Measurements from ENCODE around the gene MTM1. TPM values are rescaled to one million over a fixed set of nuclear protein-coding genes. Genes with fewer than 3 reads are reported as not detected.

Gene MTM1
- total RNA-seq, 1 experiment from 2014 or later, result 15.8 TPM

DNA sequence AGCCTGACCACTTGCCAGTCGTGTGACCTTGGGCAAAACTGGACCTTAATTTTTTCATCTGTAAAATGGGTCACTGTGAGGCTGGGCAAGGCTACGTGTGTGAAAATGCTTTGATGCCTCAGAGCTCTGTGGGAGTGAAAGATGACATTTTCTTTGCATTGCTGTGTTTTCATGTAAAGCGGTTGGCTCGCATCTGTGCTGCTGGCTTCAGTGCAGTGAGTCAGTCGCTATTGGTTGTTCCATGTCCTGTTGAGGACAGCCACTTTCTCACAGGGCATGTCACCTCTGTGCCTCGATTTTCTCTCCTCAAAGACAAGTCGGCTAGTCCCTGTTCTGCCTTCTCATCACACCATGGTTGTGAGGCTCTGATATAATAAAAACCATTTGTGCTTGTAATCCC is 129.2 kb downstream of the MTM1 start:
- Histone ChIP-seq H3K4me1 (ENCODE audit: low read length) (peaks cover 49% of the 10 kb centered on the region), H3K4me3 (ENCODE audit: low read length) (no peak overlapping the region), H3K9ac (ENCODE audit: low read length) (no peak overlapping the region), H4K20me1 (ENCODE audit: insufficient read depth, low read depth, low read length) (peaks cover 6% of the 10 kb centered on the region; the same call in 1 of the 2 replicates), H3K36me3 (ENCODE audit: insufficient read depth, low read length) (peaks cover 9% of the 10 kb centered on the region; the same call in 1 of the 2 replicates), H3K79me2 (ENCODE audit: low read length) (peaks cover 72% of the 10 kb centered on the region), H3K27me3 (ENCODE audit: low read length) (no peaks in the 10 kb centered on the region), H2AFZ (ENCODE audit: low read length) (no peak overlapping the region), H3K4me2 (ENCODE audit: low read depth, low read length, poor library complexity, severe bottlenecking) (no peak overlapping the region), H3K9me2 (replicated peaks; ENCODE audit: insufficient read depth, low read length) (no peaks in the 10 kb centered on the region), H3K9me3 (ENCODE audit: low read length) (no peaks in the 10 kb centered on the region), H3K27ac (ENCODE audit: low read length) (peak overlapping the region; percentile 94)
- DNase-seq, result no peak

DNA sequence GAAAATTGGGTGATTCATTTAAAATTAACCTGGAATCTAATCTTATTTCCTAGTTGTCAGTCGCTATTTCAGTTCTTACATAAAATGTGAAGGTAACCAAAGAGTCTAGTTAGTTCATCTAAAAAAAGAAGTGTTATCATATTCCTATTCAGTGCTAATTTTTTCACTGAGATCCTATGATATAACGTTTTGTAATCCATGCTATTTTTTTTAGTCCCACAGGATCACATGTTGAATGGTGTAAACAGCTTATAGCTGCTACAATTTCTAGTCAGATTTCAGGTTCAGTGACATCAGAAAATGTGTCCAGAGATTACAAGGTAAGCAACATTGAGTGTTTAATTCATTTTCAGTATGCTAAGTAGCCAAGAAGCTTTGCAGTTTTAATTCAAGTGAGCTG is 130.6 kb downstream of the MTM1 start:
- H3K4me1 ChIP-seq (ENCODE audit: low read length), result peaks cover 56% of the 10 kb centered on the region
- peaks cover 9% of the 10 kb centered on the region; the same call in 1 of the 2 replicates for H3K36me3 ChIP-seq (ENCODE audit: insufficient read depth, low read length)
- no peak overlapping the region for H2AFZ ChIP-seq (ENCODE audit: low read length)
- no peaks in the 10 kb centered on the region for H3K9me2 ChIP-seq (replicated peaks; ENCODE audit: insufficient read depth, low read length)
- H3K27ac ChIP-seq (ENCODE audit: low read length), result no peak overlapping the region; the same call in 1 of the 2 replicates
- H3K9ac ChIP-seq (ENCODE audit: low read length), result no peak overlapping the region
- no peaks in the 10 kb centered on the region for H3K9me3 ChIP-seq (ENCODE audit: low read length)
- DNase-seq, result no peak
- H3K79me2 ChIP-seq (ENCODE audit: low read length), result peaks cover 78% of the 10 kb centered on the region
- no peak overlapping the region for H3K4me2 ChIP-seq (ENCODE audit: low read depth, low read length, poor library complexity, severe bottlenecking)
- no peaks in the 10 kb centered on the region for H3K27me3 ChIP-seq (ENCODE audit: low read length)
- no peak overlapping the region for H3K4me3 ChIP-seq (ENCODE audit: low read length)
- H4K20me1 ChIP-seq (ENCODE audit: insufficient read depth, low read depth, low read length), result peaks cover 6% of the 10 kb centered on the region; the same call in 1 of the 2 replicates

DNA sequence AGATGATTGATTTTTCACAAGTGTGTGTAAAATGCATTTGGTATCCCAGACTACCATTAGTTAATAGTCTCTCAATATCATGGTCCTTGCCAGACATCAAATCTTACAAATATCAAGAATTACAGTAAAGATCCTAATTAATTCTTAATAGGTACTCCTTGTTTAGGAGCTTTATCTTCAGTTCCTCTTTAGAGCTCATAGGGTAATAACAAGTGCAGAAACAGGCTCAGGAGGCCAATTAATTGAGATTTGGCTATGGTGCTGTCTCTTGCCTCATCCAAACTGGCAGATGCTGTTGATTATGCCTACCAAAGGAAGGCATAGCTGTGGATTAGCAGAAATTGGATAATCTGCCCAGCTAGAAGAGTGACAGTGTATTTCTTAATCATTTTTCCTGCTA is 131.7 kb downstream of the MTM1 start:
- Histone ChIP-seq H3K36me3 (ENCODE audit: insufficient read depth, low read length) (peaks cover 11% of the 10 kb centered on the region; the same call in 1 of the 2 replicates), H4K20me1 (ENCODE audit: insufficient read depth, low read depth, low read length) (peaks cover 6% of the 10 kb centered on the region; the same call in 1 of the 2 replicates), H3K9me2 (replicated peaks; ENCODE audit: insufficient read depth, low read length) (no peaks in the 10 kb centered on the region), H2AFZ (ENCODE audit: low read length) (no peak overlapping the region), H3K4me3 (ENCODE audit: low read length) (no peak overlapping the region), H3K79me2 (ENCODE audit: low read length) (peaks cover 69% of the 10 kb centered on the region), H3K9ac (ENCODE audit: low read length) (no peak overlapping the region), H3K4me2 (ENCODE audit: low read depth, low read length, poor library complexity, severe bottlenecking) (no peak overlapping the region), H3K27ac (ENCODE audit: low read length) (peak overlapping the region; percentile 17; the same call in 1 of the 2 replicates), H3K27me3 (ENCODE audit: low read length) (no peaks in the 10 kb centered on the region), H3K4me1 (ENCODE audit: low read length) (peaks cover 47% of the 10 kb centered on the region), H3K9me3 (ENCODE audit: low read length) (no peaks in the 10 kb centered on the region)
- DNase-seq, result no peak

DNA sequence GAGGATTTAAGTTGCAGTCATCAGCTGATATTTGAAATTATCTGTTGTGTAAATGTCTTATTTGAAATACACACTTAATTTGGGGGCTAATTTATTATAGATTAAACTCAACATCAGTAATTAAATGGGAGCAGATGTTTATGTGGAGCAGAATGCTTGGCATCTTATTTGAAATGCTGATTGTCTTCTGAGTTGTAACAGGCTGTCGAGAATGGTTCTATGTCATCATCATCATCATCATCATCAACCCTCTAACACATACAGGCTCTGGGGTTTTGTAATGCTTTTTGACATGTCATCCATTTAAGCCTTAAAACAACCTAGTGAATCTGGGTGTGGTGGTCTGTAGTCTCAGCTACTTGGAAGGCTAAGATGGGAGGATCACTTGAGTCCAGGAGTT is 133.0 kb downstream of the MTM1 start:
- H3K4me2 ChIP-seq (ENCODE audit: low read depth, low read length, poor library complexity, severe bottlenecking), result no peak overlapping the region
- H3K36me3 ChIP-seq (ENCODE audit: insufficient read depth, low read length), result peaks cover 18% of the 10 kb centered on the region; the same call in 1 of the 2 replicates
- no peaks in the 10 kb centered on the region for H4K20me1 ChIP-seq (ENCODE audit: insufficient read depth, low read depth, low read length)
- no peaks in the 10 kb centered on the region for H3K9me3 ChIP-seq (ENCODE audit: low read length)
- H3K27ac ChIP-seq (ENCODE audit: low read length), result no peak overlapping the region
- H2AFZ ChIP-seq (ENCODE audit: low read length), result no peak overlapping the region
- peaks cover 69% of the 10 kb centered on the region for H3K79me2 ChIP-seq (ENCODE audit: low read length)
- no peak overlapping the region for H3K4me3 ChIP-seq (ENCODE audit: low read length)
- no peak for DNase-seq
- no peaks in the 10 kb centered on the region for H3K27me3 ChIP-seq (ENCODE audit: low read length)
- no peak overlapping the region for H3K9ac ChIP-seq (ENCODE audit: low read length)
- H3K9me2 ChIP-seq (replicated peaks; ENCODE audit: insufficient read depth, low read length), result no peaks in the 10 kb centered on the region
- H3K4me1 ChIP-seq (ENCODE audit: low read length), result peaks cover 34% of the 10 kb centered on the region

DNA sequence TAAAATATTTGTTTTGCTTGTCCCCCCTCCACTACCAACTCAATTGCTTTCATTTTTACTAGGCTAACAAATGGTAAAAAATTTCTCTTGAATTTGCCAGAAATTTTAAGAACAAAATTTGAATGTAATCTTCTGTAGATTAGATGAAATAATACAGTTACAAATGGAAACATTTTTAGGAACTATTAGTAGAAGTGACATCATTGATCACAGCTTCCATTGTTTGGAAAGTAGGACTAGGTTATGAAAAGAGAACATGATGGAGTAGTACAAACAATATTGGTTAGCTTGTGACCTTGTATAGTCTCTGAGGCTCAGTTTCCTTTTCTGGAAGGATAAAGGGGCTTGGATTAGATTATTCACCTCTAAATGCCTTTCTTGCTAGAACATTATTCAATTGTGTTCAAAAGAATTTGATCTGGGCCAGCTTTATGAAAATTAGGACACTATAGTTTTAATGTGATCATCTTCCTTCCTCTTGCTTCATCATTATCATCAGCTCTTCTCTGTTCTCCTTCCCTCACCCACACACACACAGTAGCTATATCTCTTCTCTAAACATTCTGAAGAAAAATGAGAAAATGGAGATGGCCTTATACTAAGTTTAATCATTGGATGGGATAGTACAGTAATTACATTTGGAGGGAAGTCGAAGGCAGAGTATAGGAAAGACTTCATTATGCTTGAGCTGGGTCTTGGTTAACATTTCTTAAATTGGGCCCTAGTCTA is 134.7 kb downstream of the MTM1 start:
- H3K79me2 ChIP-seq (ENCODE audit: low read length), result peaks cover 62% of the 10 kb centered on the region
- H3K4me2 ChIP-seq (ENCODE audit: low read depth, low read length, poor library complexity, severe bottlenecking), result no peak overlapping the region
- peaks cover 19% of the 10 kb centered on the region; the same call in 1 of the 2 replicates for H3K36me3 ChIP-seq (ENCODE audit: insufficient read depth, low read length)
- H3K9me3 ChIP-seq (ENCODE audit: low read length), result no peaks in the 10 kb centered on the region
- peaks cover 25% of the 10 kb centered on the region for H3K4me1 ChIP-seq (ENCODE audit: low read length)
- H2AFZ ChIP-seq (ENCODE audit: low read length), result no peak overlapping the region
- peak overlapping the region; percentile 18 for H3K27ac ChIP-seq (ENCODE audit: low read length)
- no peaks in the 10 kb centered on the region for H3K27me3 ChIP-seq (ENCODE audit: low read length)
- no peak overlapping the region for H3K4me3 ChIP-seq (ENCODE audit: low read length)
- DNase-seq, result no peak
- no peaks in the 10 kb centered on the region for H4K20me1 ChIP-seq (ENCODE audit: insufficient read depth, low read depth, low read length)
- H3K9ac ChIP-seq (ENCODE audit: low read length), result no peak overlapping the region
- H3K9me2 ChIP-seq (replicated peaks; ENCODE audit: insufficient read depth, low read length), result no peaks in the 10 kb centered on the region

DNA sequence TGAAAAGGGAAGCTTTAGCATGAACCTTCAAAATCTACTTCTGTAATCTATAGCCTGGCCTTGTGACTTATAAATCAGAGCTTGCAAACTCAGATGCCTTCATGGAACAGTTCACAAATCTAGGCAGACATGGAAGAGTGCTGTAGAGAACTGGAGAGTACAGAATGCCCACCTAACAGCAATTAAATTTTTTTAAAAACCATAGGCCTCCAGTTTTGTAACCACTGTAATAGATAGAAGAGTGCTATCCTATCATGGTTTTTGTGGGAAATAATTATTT is 135.2 kb downstream of the MTM1 start:
- H3K4me2 ChIP-seq (ENCODE audit: low read depth, low read length, poor library complexity, severe bottlenecking), result no peak overlapping the region
- H3K9ac ChIP-seq (ENCODE audit: low read length), result no peak overlapping the region
- peaks cover 25% of the 10 kb centered on the region for H3K4me1 ChIP-seq (ENCODE audit: low read length)
- H2AFZ ChIP-seq (ENCODE audit: low read length), result no peak overlapping the region
- H3K27ac ChIP-seq (ENCODE audit: low read length), result peak overlapping the region; percentile 18; the same call in 1 of the 2 replicates
- peaks cover 19% of the 10 kb centered on the region; the same call in 1 of the 2 replicates for H3K36me3 ChIP-seq (ENCODE audit: insufficient read depth, low read length)
- no peak for DNase-seq
- no peaks in the 10 kb centered on the region for H3K9me3 ChIP-seq (ENCODE audit: low read length)
- H3K4me3 ChIP-seq (ENCODE audit: low read length), result no peak overlapping the region
- H4K20me1 ChIP-seq (ENCODE audit: insufficient read depth, low read depth, low read length), result no peaks in the 10 kb centered on the region
- no peaks in the 10 kb centered on the region for H3K9me2 ChIP-seq (replicated peaks; ENCODE audit: insufficient read depth, low read length)
- H3K79me2 ChIP-seq (ENCODE audit: low read length), result peaks cover 61% of the 10 kb centered on the region
- H3K27me3 ChIP-seq (ENCODE audit: low read length), result no peaks in the 10 kb centered on the region

DNA sequence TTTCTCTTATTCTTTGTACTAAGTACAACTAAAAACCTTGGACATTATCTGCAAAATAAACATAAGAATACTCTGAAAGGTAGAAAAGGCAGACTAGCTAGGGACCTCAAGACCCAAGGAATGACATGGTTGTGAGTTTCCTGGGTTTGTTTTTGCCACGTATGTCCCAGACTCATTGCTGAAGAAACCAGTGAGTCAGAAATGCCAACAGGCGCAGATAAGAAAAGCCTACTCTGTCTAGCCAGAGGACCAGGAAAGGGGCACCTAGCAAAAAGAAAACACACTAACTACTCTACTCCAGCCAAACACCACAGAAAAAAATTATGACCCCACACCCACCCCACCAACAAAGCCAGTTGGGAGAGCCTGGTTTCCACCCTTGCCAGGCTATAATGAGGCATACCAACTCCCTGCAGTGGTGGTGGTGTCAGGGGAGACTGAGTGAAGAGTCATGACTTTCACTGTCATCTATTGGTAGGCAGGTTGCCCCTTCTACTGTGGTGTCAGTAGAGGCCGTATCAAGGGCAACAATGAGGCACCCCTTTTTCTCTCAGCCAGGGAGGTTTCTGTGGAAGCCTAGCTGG is 135.7 kb downstream of the MTM1 start:
- Histone ChIP-seq H4K20me1 (ENCODE audit: insufficient read depth, low read depth, low read length) (no peaks in the 10 kb centered on the region), H3K27ac (ENCODE audit: low read length) (no peak overlapping the region), H3K79me2 (ENCODE audit: low read length) (peaks cover 61% of the 10 kb centered on the region), H3K36me3 (ENCODE audit: insufficient read depth, low read length) (peaks cover 19% of the 10 kb centered on the region; the same call in 1 of the 2 replicates), H3K9me3 (ENCODE audit: low read length) (no peaks in the 10 kb centered on the region), H3K4me1 (ENCODE audit: low read length) (peaks cover 22% of the 10 kb centered on the region), H2AFZ (ENCODE audit: low read length) (no peak overlapping the region), H3K9me2 (replicated peaks; ENCODE audit: insufficient read depth, low read length) (no peaks in the 10 kb centered on the region), H3K4me2 (ENCODE audit: low read depth, low read length, poor library complexity, severe bottlenecking) (no peak overlapping the region), H3K9ac (ENCODE audit: low read length) (no peak overlapping the region), H3K4me3 (ENCODE audit: low read length) (no peak overlapping the region), H3K27me3 (ENCODE audit: low read length) (no peaks in the 10 kb centered on the region)
- no peak for DNase-seq

DNA sequence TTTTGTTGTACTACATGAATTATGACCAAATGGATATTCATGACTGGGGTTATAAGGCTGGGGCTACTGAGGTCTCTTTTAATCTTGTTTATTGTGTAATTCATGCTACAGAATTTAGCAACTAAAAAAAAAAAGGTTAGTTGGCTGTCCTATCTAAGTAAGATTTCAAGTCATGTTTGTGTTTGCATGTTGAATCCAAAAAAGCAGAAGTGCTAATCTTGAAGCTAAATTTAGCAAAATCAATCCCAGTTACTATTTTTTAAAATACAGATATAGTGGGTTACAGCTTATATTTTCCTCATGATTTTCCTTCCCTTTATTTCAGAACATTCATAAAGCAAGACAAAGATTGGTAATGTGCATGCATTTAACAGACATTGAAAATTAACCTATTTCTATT is 144.2 kb downstream of the MTM1 start:
- Histone ChIP-seq H3K27ac (ENCODE audit: low read length) (peak overlapping the region; percentile 66), H3K9me2 (replicated peaks; ENCODE audit: insufficient read depth, low read length) (no peaks in the 10 kb centered on the region), H2AFZ (ENCODE audit: low read length) (no peak overlapping the region), H3K27me3 (ENCODE audit: low read length) (no peaks in the 10 kb centered on the region), H3K9ac (ENCODE audit: low read length) (peak overlapping the region; percentile 16; the same call in 1 of the 2 replicates), H4K20me1 (ENCODE audit: insufficient read depth, low read depth, low read length) (no peaks in the 10 kb centered on the region), H3K9me3 (ENCODE audit: low read length) (no peaks in the 10 kb centered on the region), H3K79me2 (ENCODE audit: low read length) (peaks cover 49% of the 10 kb centered on the region), H3K4me2 (ENCODE audit: low read depth, low read length, poor library complexity, severe bottlenecking) (peak overlapping the region; percentile 51), H3K4me1 (ENCODE audit: low read length) (peaks cover 34% of the 10 kb centered on the region), H3K36me3 (ENCODE audit: insufficient read depth, low read length) (no peaks in the 10 kb centered on the region), H3K4me3 (ENCODE audit: low read length) (no peak overlapping the region)
- no peak for DNase-seq

Data from Karpas-422 (cell line).